Left lung (tissue), 10 donors: ENCODE data around the gene GLB1L3. TPM values are rescaled to one million over a fixed set of nuclear protein-coding genes. Genes with fewer than 3 reads are reported as not detected.

Experiments used
- ATAC-seq: fragments of 200-7000 bp; cut with Tn5 transposase; one replicate; pipeline ENCODE4 v1.9.1; 2020; ENCODE audit warnings: moderate library complexity
- DNase-seq, 4 donors: peaks; one replicate each; pipeline ENCODE4 v3.0.0-alpha.2; 2013 to 2020
- H3K27ac ChIP-seq, 2 donors: fragments of 200-600 bp; sonication (generic) in 1 of 2; one replicate each; pipeline versions ENCODE4 v1.5.0 to v1.8.0; 2020 to 2021
- H3K27me3 ChIP-seq, 2 donors: fragments of 200-600 bp; sonication (generic) in 1 of 2; one replicate each; pipeline versions ENCODE4 v1.5.0 to v1.8.0; 2020 to 2021
- H3K36me3 ChIP-seq, 2 donors: fragments of 200-600 bp; sonication (generic) in 1 of 2; one replicate each; pipeline versions ENCODE4 v1.5.0 to v1.8.0; 2020 to 2021
- H3K4me1 ChIP-seq, 2 donors: fragments of 200-600 bp; one replicate each; pipeline ENCODE4 v1.8.0; 2021
- H3K4me3 ChIP-seq, 2 donors: fragments of 200-600 bp; sonication (generic) in 1 of 2; one replicate each; pipeline versions ENCODE4 v1.5.0 to v1.8.0; 2020 to 2021; ENCODE audit warnings: mild to moderate bottlenecking in 1 of 2
- H3K9me3 ChIP-seq, 2 donors: fragments of 200-600 bp; sonication (generic) in 1 of 2; one replicate each; pipeline versions ENCODE4 v1.5.0 to v1.8.0; 2020 to 2021
- CTCF ChIP-seq, 2 donors: fragments of 200-600 bp; sonication (generic) in 1 of 2; IDR thresholded peaks; one replicate each; pipeline versions ENCODE4 v1.5.0 to v1.8.0; 2021; ENCODE audit warnings: antibody characterized with exemption in 2 of 2
- intact Hi-C, 2 donors: fragments of 100-400 bp; cut with DNase I; formaldehyde crosslinking; loops; one replicate each; pipeline versions ENCODE4 v1.11.2 to v1.14.2; 2022
- polyA plus RNA-seq, 6 donors: library from polyadenylated mRNA; unstranded; fragments of 120-200 nt; gene quantifications; one replicate each; pipeline ENCODE4 v1.2.1, GENCODE V29; 2013; ENCODE audit not compliant: insufficient read length in 6 of 6
- total RNA-seq, 2 donors: library from RNA; stranded (reverse); fragmentation: NEBNext Ultra II Directional; extraction: Animal tissue kit (Norgen Biotek cat#: 25700); gene quantifications; one replicate each; pipeline ENCODE4 v1.2.1, GENCODE V29; 2021
- donor health status: DM: no; HTN: yes; CAD: no.
- donor health status: DM: no; HTN: no; CAD: no.

GLB1L3 gene
- total and polyA plus RNA-seq, 8 donors: 0.10 to 0.29 (median 0.15) TPM; not detected in 2

GRCh38 chr11:134364261-134364660, 88.1 kb downstream of the GLB1L3 start:
- H3K4me1 ChIP-seq: no peaks in the 10 kb centered on the region
- TF ChIP-seq CTCF (IDR thresholded peaks at IDR 0.05): no peak
- no peaks in the 10 kb centered on the region for H3K9me3 ChIP-seq
- H3K36me3 ChIP-seq: no peaks in the 10 kb centered on the region
- intact Hi-C loops: no loop called here
- H3K27me3 ChIP-seq: peaks cover 0 to 31% of the 10 kb centered on the region in 2 donors
- H3K4me3 ChIP-seq: no peak overlapping the region
- ATAC-seq: no peak
- H3K27ac ChIP-seq: no peak overlapping the region
- DNase-seq: peak in 2 of 4 donors; percentile 16 to 49

GRCh38 chr11:134365011-134365925, 89.1 kb downstream of the GLB1L3 start:
- Histone ChIP-seq H3K9me3 (no peaks in the 10 kb centered on the region), H3K27me3 (peaks cover 0 to 24% of the 10 kb centered on the region in 2 donors), H3K36me3 (no peaks in the 10 kb centered on the region), H3K4me1 (no peaks in the 10 kb centered on the region), H3K4me3 (no peak overlapping the region), H3K27ac (no peak overlapping the region)
- intact Hi-C loops: no loop called here
- DNase-seq (peak in 2 of 4 donors; percentile 18 to 62), ATAC-seq (no peak)
- no peak for TF ChIP-seq CTCF (IDR thresholded peaks at IDR 0.05)

GRCh38 chr11:134366254-134366653, 90.1 kb downstream of the GLB1L3 start:
- DNase-seq (peak in 1 of 4 donors; percentile 5), ATAC-seq (no peak)
- peaks cover 0 to 16% of the 10 kb centered on the region in 2 donors for H3K27me3 ChIP-seq

GRCh38 chr11:134367781-134368180, 91.6 kb downstream of the GLB1L3 start:
- H3K4me3 ChIP-seq: no peak overlapping the region
- H3K9me3 ChIP-seq: no peaks in the 10 kb centered on the region
- no peaks in the 10 kb centered on the region for H3K36me3 ChIP-seq
- intact Hi-C loops: no loop called here
- H3K27ac ChIP-seq: no peak overlapping the region
- ATAC-seq: no peak
- no peaks in the 10 kb centered on the region for H3K4me1 ChIP-seq
- H3K27me3 ChIP-seq: peaks cover 0 to 4% of the 10 kb centered on the region in 2 donors
- peak in 2 of 4 donors; percentile 4 to 66 for DNase-seq
- TF ChIP-seq CTCF (IDR thresholded peaks at IDR 0.05): no peak

More at GRCh38 chr11:134366254-134366653, 90.1 kb downstream of the GLB1L3 start:
- Histone ChIP-seq H3K4me3 (no peak overlapping the region), H3K36me3 (no peaks in the 10 kb centered on the region), H3K27ac (no peak overlapping the region), H3K9me3 (no peaks in the 10 kb centered on the region), H3K4me1 (no peaks in the 10 kb centered on the region)
- intact Hi-C loops: no loop called here
- TF ChIP-seq CTCF (IDR thresholded peaks at IDR 0.05): no peak

Other genes starting within 250 kb of the GLB1L3 start
- 10 to 100 TPM; 29.4 to 31.2 TPM for gene JAM3, start 207.3 kb upstream of the GLB1L3 start, total RNA-seq
- gene JAM3, start 207.3 kb upstream of the GLB1L3 start, polyA plus RNA-seq: 10 to 100 TPM; 70.2 to 85.4 (median 74.0) TPM
- 10 to 100 TPM; 16.4 to 24.4 TPM for gene NCAPD3, start 52.4 kb upstream of the GLB1L3 start, total RNA-seq
- 10 to 100 TPM; 28.4 to 37.7 (median 33.4) TPM for gene NCAPD3, start 52.4 kb upstream of the GLB1L3 start, polyA plus RNA-seq
- 10 to 100 TPM; 42.5 to 45.2 TPM for gene VPS26B, start 51.7 kb upstream of the GLB1L3 start, total RNA-seq
- gene VPS26B, start 51.7 kb upstream of the GLB1L3 start, polyA plus RNA-seq: 10 to 100 TPM; 52.8 to 64.8 (median 56.6) TPM
- 10 to 100 TPM; 32.5 to 34.7 TPM for gene THYN1, start 23.0 kb upstream of the GLB1L3 start, total RNA-seq
- 10 to 100 TPM; 59.6 to 78.2 (median 63.4) TPM for gene THYN1, start 23.0 kb upstream of the GLB1L3 start, polyA plus RNA-seq
- 10 to 100 TPM; 31.5 to 48.8 TPM for gene ACAD8, start 22.8 kb upstream of the GLB1L3 start, total RNA-seq
- 10 to 100 TPM; 32.6 to 42.3 (median 38.8) TPM for gene ACAD8, start 22.8 kb upstream of the GLB1L3 start, polyA plus RNA-seq
- gene GLB1L2, start 55.6 kb downstream of the GLB1L3 start, total RNA-seq: 10 to 100 TPM; 10.3 to 11.9 TPM
- gene GLB1L2, start 55.6 kb downstream of the GLB1L3 start, polyA plus RNA-seq: 1 to 10 TPM; 4.1 to 5.8 (median 4.9) TPM
- under 1 TPM; 0.32 to 0.58 TPM for gene B3GAT1, start 135.9 kb downstream of the GLB1L3 start, total RNA-seq
- under 1 TPM; 0.30 to 0.99 (median 0.48) TPM for gene B3GAT1, start 135.9 kb downstream of the GLB1L3 start, polyA plus RNA-seq